T1000 (cell line): Measurements from ENCODE around the gene MAG.

Experiments
- DNase-seq: peaks from one replicate; lab custom pipeline; 2025; ENCODE audit warnings: mixed read lengths; lab: John Stamatoyannopoulos, UW

MAG gene

GRCh38 chr19:35299523-35300338 lies 7.8 kb downstream of the MAG start:
- DNase-seq, result no peak

DNA sequence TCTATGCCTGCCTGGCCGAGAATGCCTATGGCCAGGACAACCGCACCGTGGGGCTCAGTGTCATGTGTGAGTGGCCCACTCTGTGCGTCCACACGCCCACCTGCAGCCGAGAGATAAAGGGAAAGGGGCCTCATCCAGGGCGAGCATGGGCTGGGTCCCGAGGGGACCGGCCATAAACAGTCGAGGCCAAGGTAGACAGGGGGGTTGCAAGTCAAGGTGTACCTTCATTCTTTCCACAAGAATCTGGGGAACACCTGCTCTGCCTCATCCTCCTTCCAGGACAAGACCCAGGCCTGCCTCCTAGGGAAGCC lies 8.3 kb downstream of the MAG start:
- DNase-seq, result no peak

GRCh38 chr19:35301961-35302360 lies 10.0 kb downstream of the MAG start:
- no peak for DNase-seq

DNA sequence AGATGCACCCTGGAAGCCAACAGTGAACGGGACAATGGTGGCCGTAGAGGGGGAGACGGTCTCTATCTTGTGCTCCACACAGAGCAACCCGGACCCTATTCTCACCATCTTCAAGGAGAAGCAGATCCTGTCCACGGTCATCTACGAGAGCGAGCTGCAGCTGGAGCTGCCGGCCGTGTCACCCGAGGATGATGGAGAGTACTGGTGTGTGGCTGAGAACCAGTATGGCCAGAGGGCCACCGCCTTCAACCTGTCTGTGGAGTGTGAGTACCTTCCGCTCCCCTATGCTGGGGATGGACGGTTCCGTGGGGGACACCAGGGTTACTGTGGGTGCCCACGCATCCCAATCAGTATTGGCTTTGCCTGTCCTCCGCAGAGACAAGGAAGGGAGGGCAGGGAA lies 10.5 kb downstream of the MAG start:
- no peak for DNase-seq

GRCh38 chr19:35303357-35303915 lies 11.5 kb downstream of the MAG start:
- no peak for DNase-seq

DNA sequence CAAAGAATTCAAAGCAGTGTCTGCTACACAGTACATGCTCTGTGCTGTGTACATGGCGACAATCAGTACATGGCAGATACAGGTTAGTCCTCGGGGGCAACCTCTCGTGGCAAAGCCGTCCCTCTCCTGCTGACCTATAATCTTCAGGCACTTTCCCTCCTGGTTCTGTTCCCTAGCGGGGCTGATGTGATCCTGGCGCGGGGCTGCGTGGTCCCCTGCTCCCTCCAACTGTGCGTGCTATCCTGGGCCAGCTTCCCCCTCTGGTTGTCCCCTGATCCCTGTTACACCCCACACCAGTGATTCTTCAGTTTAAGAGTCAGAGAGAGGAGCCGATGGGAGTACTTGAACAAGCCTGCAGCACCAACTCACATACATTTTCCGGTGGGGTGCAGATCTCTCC lies 12.1 kb downstream of the MAG start:
- DNase-seq, result no peak

GRCh38 chr19:35305181-35305580 lies 13.2 kb downstream of the MAG start:
- DNase-seq, result no peak

GRCh38 chr19:35306473-35307246 lies 14.7 kb downstream of the MAG start:
- no peak for DNase-seq

DNA sequence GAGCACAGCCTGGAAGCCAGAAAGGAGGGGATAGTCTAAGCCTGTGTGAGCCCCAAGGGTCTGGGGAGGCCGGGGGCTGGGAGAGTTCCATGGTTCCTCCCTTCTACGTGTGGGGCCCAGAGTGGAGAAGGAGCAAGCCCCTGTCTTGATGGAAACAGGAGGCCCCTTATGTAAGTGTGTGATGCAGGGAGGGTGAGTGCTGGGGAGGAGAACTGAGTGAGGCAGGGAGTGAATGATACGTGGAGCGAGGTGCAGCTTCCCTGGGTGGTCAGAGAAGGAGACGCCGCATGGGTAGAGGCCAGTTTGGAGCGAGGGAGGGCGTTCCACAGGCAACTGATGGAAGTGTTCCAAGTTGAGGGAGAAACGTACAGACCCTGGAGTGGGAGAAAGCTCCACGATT lies 16.0 kb downstream of the MAG start:
- DNase-seq, result no peak

- no peak for DNase-seq
These were observed 16.9 kb downstream of the MAG start for GRCh38 chr19:35308910-35309309.

DNA sequence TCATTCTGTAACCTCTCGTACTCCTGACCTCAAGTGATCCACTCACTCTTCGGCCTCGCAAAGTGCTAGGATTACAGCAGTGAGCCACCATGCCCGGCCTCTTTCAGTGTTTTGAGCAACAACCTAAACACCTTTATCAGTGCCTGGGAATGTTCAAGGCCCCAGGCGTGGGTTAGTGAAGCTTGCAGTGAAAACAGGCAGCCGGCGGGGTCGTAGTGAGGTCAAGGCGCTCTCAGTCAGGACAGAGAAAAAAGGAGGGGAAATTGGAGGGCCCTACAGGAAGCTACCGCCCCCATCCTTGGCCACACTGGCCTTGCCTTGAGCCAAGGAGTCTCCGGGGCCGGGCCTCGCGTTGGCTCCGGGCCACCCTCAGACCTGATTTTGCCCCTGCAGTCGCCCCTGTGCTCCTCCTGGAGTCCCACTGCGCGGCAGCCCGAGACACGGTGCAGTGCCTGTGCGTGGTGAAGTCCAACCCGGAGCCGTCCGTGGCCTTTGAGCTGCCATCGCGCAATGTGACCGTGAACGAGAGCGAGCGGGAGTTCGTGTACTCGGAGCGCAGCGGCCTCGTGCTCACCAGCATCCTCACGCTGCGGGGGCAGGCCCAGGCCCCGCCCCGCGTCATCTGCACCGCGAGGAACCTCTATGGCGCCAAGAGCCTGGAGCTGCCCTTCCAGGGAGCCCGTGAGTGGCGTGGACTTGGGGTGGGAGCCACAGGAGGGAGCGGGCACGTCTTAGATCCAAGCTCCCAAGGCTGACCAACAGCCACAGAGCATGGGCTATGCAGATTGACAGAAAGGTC lies 17.7 kb downstream of the MAG start:
- DNase-seq, result no peak

DNA sequence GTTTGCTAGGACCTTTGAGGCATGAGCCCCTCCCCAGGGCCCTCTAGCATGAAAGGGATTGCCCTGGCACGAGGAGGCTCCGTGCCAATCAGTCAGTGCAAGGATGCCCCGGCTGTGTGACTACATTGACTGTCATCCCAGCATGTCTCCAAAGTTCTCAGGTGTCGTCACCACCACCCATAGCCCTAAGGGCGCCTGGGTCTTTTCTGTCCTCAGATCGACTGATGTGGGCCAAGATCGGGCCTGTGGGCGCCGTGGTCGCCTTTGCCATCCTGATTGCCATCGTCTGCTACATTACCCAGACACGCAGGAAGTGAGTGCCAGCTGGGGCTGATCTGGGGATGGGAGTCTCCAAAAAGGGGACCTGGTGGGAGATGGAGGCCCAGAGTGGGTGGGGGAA lies 18.4 kb downstream of the MAG start:
- no peak for DNase-seq

GRCh38 chr19:35310811-35311465 lies 19.0 kb downstream of the MAG start:
- no peak for DNase-seq

DNA sequence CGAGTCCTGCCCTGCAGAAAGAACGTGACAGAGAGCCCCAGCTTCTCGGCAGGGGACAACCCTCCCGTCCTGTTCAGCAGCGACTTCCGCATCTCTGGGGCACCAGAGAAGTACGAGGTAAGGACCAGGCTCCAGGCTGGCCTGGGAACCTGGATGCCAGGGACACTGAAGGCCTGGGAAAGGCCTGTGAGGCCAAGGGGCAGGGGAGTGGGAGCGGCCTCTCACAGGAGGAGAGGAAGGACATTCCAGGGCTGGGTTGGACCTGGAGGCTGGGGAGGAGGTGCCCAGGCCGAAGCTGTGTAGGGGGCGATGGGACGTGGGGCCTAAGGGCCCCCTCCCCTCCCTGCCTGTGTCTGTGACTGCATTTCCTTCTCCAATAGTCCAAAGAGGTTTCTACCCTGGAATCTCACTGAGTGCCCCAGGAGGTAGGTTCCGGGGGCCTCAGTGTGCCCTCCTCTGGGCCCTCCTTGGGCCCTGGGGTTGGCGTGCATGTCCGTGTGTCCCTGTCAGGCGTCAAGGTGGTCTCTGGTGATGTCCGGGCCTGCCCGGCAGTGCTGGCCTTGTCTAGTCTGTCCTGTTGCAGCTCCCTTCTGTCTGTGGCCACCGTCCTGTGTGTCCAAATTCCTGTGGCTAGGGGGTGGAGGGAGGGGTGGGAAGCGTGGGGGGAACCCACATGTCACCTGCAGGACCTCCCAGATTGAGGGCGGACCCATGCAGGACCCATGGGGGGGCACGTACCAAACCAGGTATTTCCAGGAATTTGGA lies 20.1 kb downstream of the MAG start:
- DNase-seq, result no peak

DNA sequence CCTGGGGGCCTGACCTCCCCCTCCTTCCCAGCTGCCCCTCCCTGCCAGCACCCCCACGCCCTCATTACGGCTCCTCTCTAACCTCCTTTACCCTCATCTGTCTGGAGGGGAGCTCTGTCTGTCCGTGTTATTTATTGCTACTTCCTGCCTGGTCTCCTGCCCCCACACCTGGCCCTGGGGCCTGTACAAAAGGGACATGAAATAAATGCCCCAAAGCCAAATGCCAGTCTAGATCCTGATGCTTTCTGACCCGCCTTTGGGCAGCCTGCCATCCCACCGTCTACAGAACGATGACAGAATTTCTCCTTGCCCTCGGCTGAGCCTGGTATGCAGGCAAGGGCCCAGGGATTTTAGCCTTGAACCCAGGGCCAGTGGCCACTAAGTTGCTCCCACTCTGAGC lies 21.6 kb downstream of the MAG start:
- no peak for DNase-seq

GRCh38 chr19:35314031-35314430 lies 22.1 kb downstream of the MAG start:
- no peak for DNase-seq

DNA sequence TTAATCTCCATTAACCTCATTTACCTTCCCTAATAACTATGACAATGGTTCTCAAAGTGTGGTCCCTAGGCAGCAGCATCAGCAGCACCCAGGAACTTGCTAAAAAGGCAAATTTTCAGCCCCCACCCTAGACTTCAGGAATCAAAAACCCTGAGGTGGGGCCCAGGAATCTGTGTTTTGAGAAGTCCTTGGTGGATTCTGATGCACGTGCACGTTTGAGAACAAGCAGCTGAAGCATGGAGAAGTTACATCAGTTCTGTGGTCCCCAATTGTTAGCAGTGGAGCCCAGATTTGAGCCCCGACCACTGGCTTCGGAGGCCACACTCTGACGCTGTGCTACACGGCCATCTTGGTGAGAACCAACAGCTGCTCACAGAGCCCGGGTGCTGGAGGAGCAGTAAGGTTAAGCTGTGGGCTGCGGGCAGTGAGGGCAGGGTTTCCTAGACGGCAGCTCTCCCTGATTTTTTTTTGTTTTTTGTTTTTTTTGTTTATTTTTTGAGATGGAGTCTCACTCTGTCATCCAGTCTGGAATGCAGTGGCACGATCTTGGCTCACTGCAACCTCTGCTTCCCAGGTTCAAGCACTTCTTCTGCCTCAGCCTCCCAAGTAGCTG lies 23.0 kb downstream of the MAG start:
- DNase-seq, result no peak

GRCh38 chr19:35315883-35316282 lies 23.9 kb downstream of the MAG start:
- DNase-seq, result no peak

- DNase-seq, result no peak
These were observed 24.6 kb downstream of the MAG start for GRCh38 chr19:35316560-35316959.

DNA sequence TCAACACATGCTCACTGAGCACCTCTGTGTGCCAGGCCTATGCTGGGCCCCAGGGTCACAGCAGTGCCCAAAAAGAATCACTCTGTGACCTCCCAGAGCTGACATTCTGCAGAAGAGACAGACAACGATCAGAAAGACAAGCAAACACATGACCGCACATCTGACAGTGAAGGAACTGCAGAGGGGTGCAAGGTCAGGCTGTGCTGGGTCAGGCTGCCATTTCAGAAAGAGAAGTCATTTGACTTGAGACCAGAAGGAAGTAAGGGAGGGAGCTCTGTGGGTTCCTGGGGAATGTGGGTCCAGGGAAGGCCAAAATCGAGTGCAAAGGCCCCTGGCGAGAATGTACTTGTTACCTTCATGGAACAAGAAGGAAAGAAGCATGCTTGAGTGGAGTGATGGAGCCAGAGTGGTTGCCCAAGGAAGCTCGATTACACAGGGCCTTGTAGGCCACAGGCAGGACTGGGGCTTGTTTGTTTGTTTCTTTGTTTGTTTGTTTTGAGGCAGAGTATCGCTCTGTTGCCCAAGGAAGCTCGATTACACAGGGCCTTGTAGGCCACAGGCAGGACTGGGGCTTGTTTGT lies 25.6 kb downstream of the MAG start:
- no peak for DNase-seq
